OCI-LY1 (cell line): ENCODE measurements around the gene ENTPD8.

Experiments used
- H2AFZ ChIP-seq: fragments of 200-600 bp; sonication (generic), shearing (Covaris generic); 2 replicates; pipeline ENCODE4 v1.6.0; 2014; ENCODE audit warnings: antibody characterized with exemption, mild to moderate bottlenecking, low read length
- H3F3A ChIP-seq: fragments of 200-600 bp; sonication (generic), shearing (Covaris generic); 2 replicates; pipeline ENCODE4 v1.6.0; 2014; ENCODE audit warnings: mild to moderate bottlenecking, antibody characterized with exemption, low read length, moderate library complexity; ENCODE audit not compliant: insufficient read depth
- H3K27ac ChIP-seq: fragments of 200-600 bp; sonication (generic); 2 replicates; pipeline ENCODE4 v1.5.1; 2014; ENCODE audit warnings: low read length, mixed run types, mild to moderate bottlenecking, low read depth; ENCODE audit not compliant: poor library complexity, severe bottlenecking
- H3K27me3 ChIP-seq: fragments of 200-600 bp; sonication (generic); 2 replicates; pipeline ENCODE4 v1.6.0; 2014; ENCODE audit warnings: antibody characterized with exemption, mild to moderate bottlenecking, low read length, moderate library complexity; ENCODE audit not compliant: insufficient read depth
- H3K36me3 ChIP-seq: fragments of 200-600 bp; sonication (generic); 2 replicates; pipeline ENCODE4 v1.6.1; 2014; ENCODE audit warnings: mild to moderate bottlenecking, antibody characterized with exemption, low read length, moderate library complexity, mixed read lengths; ENCODE audit not compliant: insufficient read depth
- H3K4me1 ChIP-seq: fragments of 200-600 bp; sonication (generic); 2 replicates; pipeline ENCODE4 v1.5.1; 2014; ENCODE audit warnings: mild to moderate bottlenecking, low read length, moderate library complexity; ENCODE audit not compliant: insufficient read depth, severe bottlenecking
- H3K4me2 ChIP-seq: fragments of 200-600 bp; sonication (generic), shearing (Covaris generic); 2 replicates; pipeline ENCODE4 v1.6.1; 2014; ENCODE audit warnings: low read length
- H3K4me3 ChIP-seq: fragments of 200-600 bp; sonication (generic); 2 replicates; pipeline ENCODE4 v1.5.1; 2014; ENCODE audit warnings: low read length, low read depth, mild to moderate bottlenecking, mixed read lengths; ENCODE audit not compliant: poor library complexity, severe bottlenecking
- H3K79me2 ChIP-seq: fragments of 200-600 bp; shearing (Covaris generic); 2 replicates; pipeline ENCODE4 v1.6.1; 2016; ENCODE audit warnings: mixed run types, low read length, mixed read lengths; ENCODE audit not compliant: insufficient read depth
- H3K9ac ChIP-seq: fragments of 200-600 bp; sonication (generic), shearing (Covaris generic); 2 replicates; pipeline ENCODE4 v1.6.1; 2014; ENCODE audit warnings: mild to moderate bottlenecking, low read length, mixed read lengths
- H3K9me2 ChIP-seq: fragments of 200-600 bp; sonication (generic), shearing (Covaris generic); 2 replicates; pipeline ENCODE4 v1.6.1; 2014; ENCODE audit warnings: low read depth, mild to moderate bottlenecking, low read length, mixed read lengths
- H3K9me3 ChIP-seq: fragments of 200-600 bp; shearing (Covaris generic); 2 replicates; pipeline ENCODE4 v1.6.1; 2014; ENCODE audit warnings: low read length, mixed read lengths
- H4K20me1 ChIP-seq: fragments of 200-600 bp; sonication (generic), shearing (Covaris generic); 2 replicates; pipeline ENCODE4 v1.6.0; 2016; ENCODE audit warnings: mild to moderate bottlenecking, low read length; ENCODE audit not compliant: insufficient read depth
- CTCF ChIP-seq: fragments of 200-600 bp; sonication (generic), shearing (Covaris generic); IDR thresholded peaks from 2 replicates; pipeline ENCODE4 v1.5.1; 2017; ENCODE audit warnings: mild to moderate bottlenecking, antibody characterized with exemption, low read length, moderate library complexity, mixed read lengths
- EZH2 ChIP-seq: fragments of 200-600 bp; sonication (generic), shearing (Covaris generic); IDR thresholded peaks from 2 replicates; pipeline ENCODE4 v1.8.0; 2017; ENCODE audit warnings: borderline replicate concordance, mixed run types, mild to moderate bottlenecking, antibody characterized with exemption, low read length, moderate library complexity, mixed read lengths

The ENTPD8 gene

DNA sequence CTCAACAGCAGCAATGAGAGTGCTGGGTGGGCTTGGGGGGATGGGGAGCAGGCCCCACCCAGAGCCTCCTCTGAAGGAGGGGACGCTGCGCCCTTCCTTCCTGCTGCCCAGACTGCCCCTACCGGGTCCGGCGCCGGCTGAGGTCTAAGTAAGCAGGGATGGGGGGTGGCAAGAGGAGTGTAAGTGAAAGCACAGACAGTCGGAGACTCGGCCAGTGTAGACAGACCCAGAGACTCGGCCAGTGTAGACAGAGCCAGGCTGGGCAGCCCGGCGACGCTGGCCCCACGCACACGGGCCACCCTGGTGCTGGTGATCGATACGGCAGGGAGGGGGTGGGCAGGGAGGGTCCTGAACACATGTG is 7.4 kb upstream of the ENTPD8 start:
- Histone ChIP-seq H3K9ac (no peak overlapping the region), H3K79me2 (no peaks in the 10 kb centered on the region), H3K4me3 (no peak overlapping the region), H3K9me3 (no peaks in the 10 kb centered on the region), H3K36me3 (peaks cover 16% of the 10 kb centered on the region), H3F3A (no peaks in the 10 kb centered on the region), H3K4me1 (peaks cover 2% of the 10 kb centered on the region), H4K20me1 (no peaks in the 10 kb centered on the region), H2AFZ (no peak overlapping the region), H3K4me2 (no peak overlapping the region), H3K27me3 (no peaks in the 10 kb centered on the region; the same call in 1 of the 2 replicates), H3K27ac (no peak overlapping the region), H3K9me2 (no peaks in the 10 kb centered on the region)
- no peak for TF ChIP-seq EZH2
- TF ChIP-seq CTCF: no peak

DNA sequence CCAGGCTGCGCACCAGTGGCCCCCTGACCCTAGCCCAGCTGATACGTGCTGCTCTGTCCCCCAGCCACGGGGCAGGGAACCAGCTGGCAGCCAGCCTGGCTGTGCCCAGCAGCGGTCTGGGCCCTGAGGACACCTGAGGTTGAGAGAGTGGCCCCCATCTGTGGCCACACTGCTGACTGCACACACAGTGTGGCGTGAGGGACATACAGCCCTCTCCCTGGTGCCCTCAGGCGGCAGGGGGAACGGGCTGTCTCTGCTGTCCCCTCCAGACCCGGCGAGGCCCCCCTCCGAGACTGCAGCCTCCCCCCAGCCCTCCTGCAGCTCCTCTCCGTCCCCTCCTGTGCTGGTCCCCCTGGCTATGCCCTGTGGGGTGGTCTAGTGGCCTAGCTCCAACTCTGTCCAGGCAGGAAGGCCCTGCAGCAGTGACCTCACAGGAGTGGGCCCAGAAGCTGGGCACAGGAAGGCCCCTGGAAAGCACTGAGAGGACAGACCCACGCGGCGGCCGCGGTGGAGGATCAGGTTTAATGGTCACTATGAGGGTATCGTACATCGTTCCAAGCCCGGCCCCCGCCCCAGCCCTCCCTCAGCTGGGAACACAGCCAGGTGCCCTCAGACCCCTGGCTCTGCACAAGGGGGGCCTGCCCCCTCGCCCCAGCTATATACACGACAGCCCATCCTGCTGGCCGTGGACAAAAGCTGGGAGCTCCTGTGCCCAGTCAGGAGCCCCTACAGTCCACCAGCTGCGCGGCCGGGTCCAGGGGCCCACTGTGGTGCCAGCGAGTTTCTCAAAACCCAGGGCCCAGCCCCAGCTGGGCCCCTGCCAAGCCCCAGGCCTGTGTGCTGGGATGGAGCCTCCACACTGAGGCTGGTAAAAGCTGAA is 6.8 kb upstream of the ENTPD8 start:
- no peaks in the 10 kb centered on the region; the same call in 1 of the 2 replicates for H3K27me3 ChIP-seq
- H3K36me3 ChIP-seq: peaks cover 11% of the 10 kb centered on the region
- H3K9ac ChIP-seq: no peak overlapping the region
- no peak overlapping the region for H2AFZ ChIP-seq
- H3K4me3 ChIP-seq: no peak overlapping the region
- no peak overlapping the region for H3K4me2 ChIP-seq
- TF ChIP-seq EZH2 (no peak), CTCF (no peak)
- no peaks in the 10 kb centered on the region for H4K20me1 ChIP-seq
- H3F3A ChIP-seq: no peaks in the 10 kb centered on the region
- peaks cover 2% of the 10 kb centered on the region for H3K4me1 ChIP-seq
- no peak overlapping the region for H3K27ac ChIP-seq
- H3K9me3 ChIP-seq: no peaks in the 10 kb centered on the region
- no peaks in the 10 kb centered on the region for H3K79me2 ChIP-seq
- no peaks in the 10 kb centered on the region for H3K9me2 ChIP-seq

DNA sequence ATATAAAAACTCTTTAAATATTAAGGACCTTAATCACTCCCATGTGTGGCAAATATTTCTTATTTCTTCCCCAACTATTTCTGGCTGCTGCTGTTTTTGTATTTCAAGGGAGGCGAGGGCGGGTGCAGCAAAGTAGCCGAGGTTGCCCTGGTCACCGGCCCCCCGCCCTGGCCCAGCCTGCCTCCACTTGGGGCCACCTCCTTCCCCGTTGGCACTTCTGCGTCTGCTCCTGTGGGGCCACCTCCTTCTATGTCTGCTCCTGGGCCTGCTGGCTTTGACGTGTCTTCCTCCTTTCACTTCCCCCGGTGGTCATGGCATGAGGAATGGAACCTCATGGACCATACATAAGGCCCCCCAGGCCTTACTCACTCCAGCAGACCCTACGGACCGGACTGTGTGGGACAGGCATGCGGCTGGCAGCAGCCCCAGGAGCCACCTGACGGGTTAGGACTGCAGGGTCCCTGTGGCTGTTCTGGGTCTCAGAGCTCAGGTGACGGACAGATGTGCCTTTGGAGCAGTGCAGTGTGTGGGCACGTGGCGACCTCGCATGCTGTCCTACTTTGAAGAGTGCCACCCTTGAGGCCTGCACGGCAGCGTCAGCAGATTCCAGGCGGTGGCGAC is 5.8 kb upstream of the ENTPD8 start:
- no peaks in the 10 kb centered on the region for H3K79me2 ChIP-seq
- no peak overlapping the region for H3K27ac ChIP-seq
- no peaks in the 10 kb centered on the region for H3K9me3 ChIP-seq
- H2AFZ ChIP-seq: no peak overlapping the region
- no peaks in the 10 kb centered on the region; the same call in 1 of the 2 replicates for H3K27me3 ChIP-seq
- no peak overlapping the region for H3K9ac ChIP-seq
- H3F3A ChIP-seq: no peaks in the 10 kb centered on the region
- H3K4me2 ChIP-seq: no peak overlapping the region
- H3K4me3 ChIP-seq: no peak overlapping the region
- H3K4me1 ChIP-seq: peaks cover 2% of the 10 kb centered on the region
- no peaks in the 10 kb centered on the region for H3K9me2 ChIP-seq
- 0 out of 2 replicates have a peak, but pooled peaks cover 4% of the 10 kb centered on the region for H3K36me3 ChIP-seq
- TF ChIP-seq EZH2 (no peak), CTCF (no peak)
- no peaks in the 10 kb centered on the region for H4K20me1 ChIP-seq
